NCI-H146 (cell line): ENCODE results near the gene CRTC3.

Experiments used
- DNase-seq: peaks from one replicate; lab custom pipeline; 2025; lab: John Stamatoyannopoulos, UW

The CRTC3 gene

DNA sequence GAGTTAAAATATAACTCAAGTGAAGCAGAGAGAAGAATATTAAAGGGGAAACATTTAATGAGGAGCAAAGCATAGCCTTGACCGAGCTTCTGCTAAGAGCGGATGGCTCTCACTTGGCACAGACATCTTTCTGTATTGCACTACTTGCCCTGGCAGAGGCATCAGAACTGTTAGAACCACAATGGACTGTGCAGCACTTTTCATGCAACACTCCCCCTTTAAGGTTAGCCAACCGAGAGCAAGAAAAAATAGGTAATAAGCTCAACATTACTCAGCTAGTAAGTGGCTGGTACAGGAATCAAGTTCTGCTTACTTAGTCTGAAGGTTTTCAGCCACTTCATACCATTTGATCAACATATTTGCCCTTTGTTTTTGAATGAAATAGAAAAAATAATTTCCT lies 33.7 kb downstream of the CRTC3 start:
- DNase-seq, result no peak

DNA sequence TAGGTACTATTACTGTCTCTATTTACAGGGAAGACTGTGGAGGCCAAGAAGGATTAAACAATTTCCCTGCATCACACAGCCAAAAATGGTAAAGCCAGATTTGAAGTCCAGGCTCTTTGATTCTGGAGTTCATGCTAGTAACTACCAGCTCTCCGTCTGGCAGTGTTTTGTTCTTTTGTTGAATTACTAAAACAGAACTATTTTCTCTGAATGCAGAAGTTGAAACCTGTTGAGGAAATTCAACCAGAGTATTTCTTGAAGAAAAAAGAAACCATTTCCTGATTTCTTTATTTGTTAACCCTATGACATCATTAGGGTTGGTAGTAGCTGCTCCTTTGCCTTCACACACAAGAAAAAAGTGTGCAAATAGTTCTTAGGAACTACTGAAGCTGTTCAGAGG lies 34.3 kb downstream of the CRTC3 start:
- DNase-seq, result no peak

DNA sequence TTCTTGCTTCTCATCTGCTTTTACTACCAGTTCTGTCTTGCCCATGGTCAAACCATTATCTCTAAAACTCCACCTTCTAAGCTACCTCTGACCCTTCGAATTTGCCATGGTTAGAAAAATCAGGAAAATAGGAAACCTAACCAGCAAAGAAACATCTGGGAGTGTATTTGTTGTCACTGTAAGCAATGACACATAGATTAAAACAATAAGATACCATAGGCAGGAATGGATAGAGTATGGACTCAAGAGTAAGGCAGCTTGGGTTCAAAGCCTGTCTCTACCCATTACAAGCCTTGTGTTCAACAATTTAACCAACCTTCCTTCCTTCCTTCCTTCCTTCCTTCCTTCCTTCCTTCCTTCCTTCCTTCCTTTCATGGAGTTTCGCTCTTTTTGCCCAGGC lies 34.9 kb downstream of the CRTC3 start:
- DNase-seq, result no peak

DNA sequence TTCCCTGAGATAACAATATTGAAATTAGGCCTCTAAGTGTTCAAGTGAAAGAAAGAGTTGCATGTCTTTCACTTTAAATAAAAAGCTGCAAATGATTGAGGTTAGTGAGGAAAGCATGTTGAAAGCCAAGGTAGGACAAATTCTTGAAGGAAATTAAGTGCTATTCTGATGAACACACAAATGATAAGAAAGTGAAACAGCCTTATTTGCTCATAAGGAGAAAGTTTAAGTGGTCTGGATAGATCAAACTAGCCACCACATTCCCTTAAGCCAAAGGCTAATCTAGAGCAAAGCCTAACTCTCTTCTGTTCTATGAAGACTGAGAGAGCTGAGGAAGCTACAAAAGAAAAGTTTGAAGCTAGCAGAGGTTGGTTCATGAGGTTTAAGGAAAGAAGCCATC lies 36.1 kb downstream of the CRTC3 start:
- DNase-seq, result no peak

DNA sequence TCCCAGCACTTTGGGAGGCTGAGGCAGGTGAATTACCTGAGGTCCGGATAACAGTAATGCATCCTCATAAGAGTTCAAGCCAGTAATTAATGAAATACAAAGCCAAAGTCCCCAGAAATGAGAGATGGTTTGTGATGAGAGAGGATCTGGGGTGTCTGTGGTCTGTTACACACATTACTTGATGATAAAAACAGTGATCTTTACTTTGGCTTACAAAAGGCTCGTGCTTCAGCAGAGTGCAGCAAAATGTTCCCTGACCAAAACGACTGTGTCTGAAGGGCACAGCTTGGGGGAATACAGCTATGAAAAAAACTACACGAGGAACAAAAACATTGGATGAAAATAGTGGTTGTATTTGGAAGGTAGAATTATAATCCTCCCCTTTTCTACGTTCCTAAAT lies 40.9 kb downstream of the CRTC3 start:
- no peak for DNase-seq

DNA sequence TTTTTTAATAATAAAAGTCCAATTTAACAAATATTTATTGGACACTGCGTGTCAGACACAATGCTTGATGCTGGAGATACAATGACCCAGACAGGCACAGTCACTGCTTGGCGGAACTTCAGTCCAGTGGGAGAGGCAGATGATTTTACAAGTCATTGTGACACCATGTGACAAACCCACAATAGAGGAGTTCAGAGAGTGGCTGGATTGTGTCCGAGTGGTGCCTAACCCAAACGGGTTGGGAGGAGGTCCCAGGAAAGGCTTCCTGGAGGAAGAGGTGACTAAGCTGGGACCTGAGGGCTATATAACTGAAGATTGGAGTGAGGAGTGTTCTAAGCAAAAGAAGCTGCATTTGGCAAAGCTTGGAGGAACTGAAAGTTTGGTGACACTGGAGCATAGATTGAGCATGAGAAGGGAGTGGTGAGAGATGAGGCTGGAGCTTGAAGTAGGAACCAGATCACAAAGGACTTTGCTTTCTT lies 41.4 kb downstream of the CRTC3 start:
- no peak for DNase-seq

DNA sequence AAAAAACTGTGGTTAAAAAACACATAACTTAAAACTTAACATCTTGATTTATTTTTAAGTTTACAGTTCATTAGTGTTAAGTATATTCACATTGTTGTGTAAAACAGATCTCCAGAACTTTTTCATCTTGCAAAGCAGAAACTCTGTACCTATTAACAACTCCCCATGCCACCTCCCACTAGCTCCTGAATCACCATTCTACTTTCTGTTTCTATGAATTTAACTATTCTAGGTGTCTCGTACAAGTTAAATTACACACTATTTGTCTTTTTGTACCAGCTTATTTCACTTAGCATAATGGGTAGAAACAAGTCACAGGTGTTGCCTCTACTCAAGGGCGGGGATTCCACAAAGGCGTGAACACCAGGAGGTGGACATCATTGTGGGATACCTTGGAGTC lies 43.2 kb downstream of the CRTC3 start:
- no peak for DNase-seq

DNA sequence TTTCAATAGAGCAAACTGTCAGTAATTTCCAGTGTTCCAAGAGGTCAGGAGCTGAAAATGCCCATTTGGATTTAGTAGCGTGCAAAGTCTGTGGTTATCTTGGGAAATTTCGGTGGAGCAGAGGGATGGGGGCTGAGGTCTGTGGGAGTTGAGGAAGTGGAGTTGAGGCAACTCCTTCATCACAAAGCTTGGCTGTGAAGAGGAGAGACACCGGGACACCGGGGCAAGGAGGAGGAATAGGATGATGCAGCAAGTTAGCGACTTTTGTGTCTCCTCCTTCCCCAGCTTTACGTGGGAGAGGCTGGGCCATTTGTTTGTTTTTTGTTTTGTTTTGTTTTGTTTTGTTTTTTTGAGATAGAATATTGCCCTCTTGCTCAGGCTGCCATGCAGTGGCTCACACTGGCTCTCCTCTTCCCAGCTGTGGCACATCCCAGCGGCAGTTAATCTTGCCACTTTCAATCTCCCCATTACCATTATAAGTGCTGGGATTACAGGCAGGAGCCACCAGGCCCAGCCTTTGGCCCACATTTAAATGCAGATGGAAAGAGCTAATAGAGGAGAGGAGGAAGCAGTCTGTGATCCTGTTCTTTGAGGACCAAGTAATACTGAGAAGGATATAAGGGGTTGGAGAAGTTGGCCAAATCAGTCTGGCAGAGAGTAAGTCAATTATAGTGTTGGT lies 47.1 kb downstream of the CRTC3 start:
- no peak for DNase-seq

DNA sequence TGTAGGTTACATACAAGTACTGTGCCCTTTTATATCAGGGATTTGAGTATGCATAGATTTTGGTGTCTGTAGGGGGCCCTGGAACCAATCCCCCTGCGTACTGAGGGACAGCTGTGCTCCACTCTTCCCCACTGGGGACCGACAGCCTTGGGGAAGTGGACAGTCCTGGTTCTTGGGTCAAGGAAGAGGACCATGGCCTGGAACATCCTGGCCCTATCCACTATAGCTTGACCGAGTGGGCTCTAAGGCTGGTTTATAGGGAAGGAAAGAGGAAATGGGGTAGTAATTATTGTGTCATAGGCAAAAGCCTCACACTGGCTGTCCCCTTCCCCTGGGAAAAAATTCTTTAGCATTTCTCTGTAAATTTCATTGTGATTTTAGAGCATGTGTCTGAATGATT lies 49.5 kb downstream of the CRTC3 start:
- no peak for DNase-seq

DNA sequence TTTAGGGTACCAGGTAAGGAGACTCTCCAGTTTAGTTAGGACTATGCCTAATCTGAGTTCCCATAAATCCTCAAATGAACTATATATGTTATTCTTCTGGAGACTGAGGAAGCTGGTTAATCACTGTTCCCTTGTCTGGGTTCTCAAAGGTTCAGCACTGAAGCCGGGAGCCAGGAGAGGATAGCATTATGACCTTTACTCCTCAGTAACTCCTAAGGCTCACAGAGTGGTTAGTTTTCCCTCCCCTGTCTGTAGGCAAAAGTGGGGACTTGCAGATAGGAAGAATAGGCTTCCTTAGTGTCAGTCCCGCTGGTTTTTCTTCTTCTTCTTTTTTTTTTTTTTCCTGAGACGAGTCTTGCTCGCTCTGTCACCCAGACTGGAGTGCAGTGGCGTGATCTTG lies 50.4 kb downstream of the CRTC3 start:
- DNase-seq, result no peak

DNA sequence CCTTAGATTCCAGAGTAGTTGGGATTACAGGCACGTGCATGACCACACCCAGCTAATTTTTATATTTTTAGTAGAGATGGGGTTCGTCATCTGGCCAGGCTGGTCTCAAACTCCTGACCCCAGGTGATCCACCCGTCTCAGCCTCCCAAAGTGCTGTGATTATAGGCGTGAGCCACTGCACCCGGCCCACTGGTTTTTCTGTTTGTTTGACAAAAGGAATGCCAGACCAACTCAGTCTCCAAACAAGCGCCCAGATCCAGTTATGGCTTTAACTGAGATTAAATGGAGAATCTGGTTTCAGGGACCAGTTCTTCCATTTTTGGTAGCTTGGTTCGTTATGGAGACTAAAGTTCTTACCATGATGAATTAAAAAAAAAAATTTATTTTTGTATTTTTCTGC lies 50.8 kb downstream of the CRTC3 start:
- DNase-seq, result no peak

DNA sequence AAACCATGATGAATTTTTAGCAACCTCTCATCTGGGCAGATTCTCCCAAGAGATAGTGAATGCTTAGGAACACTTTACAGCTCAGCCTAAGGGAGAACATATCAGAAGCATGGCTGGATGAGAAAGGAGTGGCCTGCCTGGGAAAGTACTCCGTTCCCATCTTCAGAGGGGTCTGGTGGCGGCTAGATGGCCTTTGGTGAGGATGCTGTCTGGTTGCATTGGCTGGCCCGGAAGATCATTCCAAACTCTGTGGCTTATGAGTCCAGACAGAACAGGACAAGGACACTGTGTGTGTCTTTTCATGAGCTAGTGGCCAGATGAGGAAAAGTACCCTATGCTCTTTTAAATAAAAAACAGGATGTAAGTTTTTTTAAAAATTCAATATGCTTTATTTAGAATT lies 51.2 kb downstream of the CRTC3 start:
- no peak for DNase-seq

DNA sequence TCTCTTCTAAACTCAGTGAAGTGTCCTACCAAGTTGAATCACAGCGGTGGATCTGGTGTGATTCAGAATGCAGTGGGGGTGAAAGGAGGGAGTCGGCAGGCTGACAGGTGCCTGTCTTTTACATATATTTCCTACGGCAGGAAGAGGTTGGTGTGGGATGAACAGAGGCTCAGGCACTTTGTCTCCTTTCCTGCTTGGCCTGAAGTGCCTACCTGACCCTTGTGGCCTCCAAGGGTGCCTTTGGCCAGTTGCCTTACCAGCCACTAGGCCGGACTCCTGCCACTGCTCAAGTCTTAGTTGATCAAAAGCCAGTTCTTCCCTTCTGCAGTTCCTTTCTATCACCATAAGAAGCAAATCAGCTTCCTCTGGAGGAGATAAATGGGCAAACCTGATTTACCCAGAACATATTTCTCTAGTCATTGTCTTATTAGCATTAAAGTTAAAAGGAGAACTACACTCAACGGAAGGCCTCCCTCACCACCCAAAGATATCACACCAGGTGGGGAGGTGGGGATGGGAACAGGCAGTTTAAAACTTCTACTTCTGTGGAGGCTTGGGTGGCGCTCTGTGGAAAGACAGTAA lies 52.1 kb downstream of the CRTC3 start:
- no peak for DNase-seq

DNA sequence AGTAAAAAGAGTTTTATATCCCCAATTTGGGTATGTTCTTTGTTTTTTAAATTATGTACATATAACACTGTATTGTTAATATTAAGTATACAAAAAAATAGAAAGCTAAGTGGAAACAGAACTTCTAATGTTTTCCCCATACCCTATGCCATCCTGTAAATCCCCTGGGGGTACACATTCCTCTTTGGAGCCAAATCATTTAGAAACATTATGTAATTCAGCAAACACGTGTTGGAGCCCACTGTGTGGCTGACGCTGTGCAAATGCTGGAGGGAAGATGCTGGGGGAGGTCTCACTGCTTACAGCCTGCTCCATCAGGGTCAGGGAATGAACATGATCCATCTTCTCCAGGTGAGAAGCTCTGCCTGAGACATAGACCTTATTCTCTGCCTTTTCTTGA lies 52.8 kb downstream of the CRTC3 start:
- no peak for DNase-seq

DNA sequence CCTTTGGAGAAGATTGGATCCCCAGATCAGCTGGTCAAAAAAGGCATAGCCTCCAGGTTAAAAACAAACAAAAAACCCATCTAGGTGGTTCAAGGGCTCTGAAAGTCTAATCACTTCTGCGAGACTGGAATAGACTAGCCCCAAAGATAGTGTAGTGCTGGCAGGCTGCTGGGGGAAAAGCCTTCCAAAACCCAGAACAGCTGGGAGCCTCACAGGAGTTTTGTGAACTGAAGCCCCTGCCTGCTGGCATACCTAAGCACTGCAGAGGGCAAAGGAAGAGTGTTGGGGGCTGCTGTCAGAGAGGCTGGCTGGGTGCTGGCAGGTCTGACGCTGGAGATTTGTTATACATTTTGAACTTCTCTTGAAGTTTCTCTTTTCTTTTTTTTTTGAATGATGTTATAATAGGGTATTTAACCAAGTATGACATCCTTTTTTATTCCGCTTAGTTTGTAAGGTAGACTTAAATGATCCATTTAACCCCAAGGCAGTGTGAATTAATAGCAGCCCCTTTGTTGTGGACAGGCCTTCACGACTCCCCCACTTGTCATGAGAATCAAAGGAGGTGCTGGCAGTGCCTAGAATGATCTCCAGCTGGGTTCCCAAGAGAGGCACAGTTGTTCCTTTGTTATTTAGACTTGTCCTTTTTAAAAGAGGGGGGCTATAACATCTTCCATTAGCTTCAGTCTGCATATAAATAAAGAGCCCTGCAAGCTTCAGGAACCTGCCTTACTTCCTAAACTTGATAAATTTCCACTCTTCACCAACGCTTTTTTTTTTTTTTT lies 53.9 kb downstream of the CRTC3 start:
- no peak for DNase-seq

DNA sequence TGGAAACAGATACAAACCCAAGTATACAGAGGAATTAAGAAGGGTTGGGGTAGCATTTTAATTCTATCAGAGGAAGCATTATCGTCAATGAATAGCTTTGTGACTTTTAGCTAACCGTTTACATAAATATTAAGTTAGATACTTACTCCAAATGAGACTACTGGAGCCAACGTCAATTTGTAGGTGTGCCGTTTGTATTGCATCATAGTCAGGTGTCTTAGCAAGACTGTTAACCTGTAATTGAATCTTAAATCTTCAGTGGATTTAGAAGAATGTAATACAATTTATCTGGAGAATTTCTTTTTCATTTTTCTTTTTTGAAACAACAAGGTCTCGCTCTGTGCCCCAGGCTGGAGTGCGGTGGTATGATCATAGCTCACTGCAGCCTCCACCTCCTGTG lies 55.1 kb downstream of the CRTC3 start:
- DNase-seq, result no peak

DNA sequence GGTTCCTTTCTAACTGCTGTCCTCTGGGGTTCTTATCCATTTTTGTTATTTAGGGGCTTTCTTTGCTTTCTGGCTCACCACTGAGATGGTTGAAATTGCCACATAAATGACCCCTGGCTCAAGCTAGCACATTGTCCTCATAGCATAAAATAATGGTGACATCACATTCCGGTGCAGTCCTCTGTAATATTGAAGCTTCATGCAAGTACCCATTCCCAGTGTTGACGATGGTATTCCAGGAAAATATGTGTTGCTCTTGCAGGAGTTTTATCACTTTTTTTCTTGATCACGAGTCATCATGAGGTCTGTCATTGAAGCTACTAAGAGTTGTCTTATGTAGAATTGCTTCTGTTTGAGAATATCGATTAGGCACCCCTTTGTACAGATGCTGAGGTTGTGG lies 56.1 kb downstream of the CRTC3 start:
- DNase-seq, result no peak

DNA sequence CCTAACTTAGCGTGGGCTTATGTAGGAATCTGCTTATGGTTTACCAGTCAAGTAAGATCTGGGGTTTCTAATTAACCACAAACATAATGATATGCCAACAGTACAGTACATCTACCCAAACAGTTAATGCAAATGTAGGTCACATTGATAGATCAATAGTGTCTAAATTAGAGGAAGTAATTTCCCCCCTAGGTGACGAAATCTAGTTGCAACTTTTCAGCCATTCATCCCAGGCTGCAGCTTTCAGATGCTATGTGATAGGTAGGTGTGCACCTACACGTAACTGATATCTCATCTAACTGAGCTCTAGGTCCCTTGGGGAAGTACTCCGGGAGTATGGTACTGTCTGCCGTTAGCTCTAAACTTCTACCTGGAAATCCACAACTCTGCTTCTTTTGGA lies 57.2 kb downstream of the CRTC3 start:
- no peak for DNase-seq

DNA sequence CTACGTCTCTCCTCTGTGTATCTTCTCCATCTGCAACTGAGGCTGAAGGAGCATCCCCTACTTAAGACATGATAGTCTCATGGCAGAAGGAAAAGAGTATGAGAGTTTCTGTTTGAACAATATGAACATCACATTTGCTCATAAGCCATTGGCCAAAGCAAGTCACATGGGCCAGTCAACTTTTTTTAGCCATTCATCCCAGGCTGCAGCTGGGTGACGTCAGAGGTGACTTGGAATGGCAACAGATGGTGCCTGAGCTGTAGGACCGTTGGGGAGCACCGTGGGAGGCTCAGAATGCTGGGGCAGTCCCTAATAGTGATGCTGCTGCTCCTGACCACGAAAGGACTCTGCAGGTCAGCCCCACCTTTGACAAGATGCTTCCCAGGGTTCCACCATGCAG lies 58.7 kb downstream of the CRTC3 start:
- DNase-seq, result no peak

DNA sequence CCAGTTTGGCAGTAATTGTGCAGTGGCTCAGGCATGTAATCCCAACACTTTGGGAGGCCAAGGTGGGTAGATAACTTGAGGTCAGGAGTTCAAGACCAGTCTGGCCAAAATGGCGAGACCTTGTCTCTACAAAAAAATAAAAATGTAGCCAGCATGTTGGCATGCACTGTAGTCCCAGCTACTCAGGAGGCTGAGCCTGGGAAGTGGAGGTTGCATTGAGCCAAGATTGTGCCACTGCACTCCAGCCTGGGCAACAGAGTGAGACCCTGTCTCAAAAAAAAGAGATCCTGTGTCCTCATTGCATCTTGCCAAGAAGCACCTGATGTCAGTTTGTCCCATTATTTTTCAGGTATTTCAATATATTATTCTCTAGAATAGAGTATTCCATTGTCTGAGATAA lies 61.8 kb downstream of the CRTC3 start:
- no peak for DNase-seq

DNA sequence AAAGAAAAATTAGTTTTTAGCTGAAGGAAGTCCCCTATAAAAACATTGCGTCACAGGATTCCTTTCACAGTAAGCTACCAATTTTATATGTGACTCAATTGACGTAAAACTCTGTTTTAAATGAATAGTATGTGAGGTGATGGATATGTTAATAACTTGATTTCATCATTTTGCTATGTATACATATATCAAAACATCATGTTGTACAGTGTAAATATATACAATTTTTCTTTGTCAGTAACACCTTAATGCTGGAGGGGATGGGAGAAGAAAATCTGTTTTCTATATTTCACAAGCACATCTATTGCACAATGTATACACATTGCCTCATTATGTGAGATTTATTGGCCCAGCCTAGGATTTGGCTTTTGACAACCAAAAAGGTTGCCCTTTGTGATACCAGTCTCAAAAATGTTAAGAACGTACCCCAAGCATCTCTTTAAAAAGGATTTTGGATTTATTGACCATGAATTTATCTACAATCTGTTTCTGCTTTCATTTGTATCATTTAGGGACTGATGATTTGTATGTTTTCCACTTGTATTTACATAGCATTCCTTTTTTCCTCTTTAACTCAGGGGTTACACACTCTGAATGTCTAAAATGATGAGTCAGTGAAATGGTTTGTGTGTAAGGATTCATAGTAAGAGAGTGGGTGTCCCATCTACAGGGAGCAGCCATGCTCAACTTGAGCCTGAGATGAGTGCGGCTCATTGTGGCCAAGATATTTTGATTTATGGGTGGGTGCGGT lies 62.6 kb downstream of the CRTC3 start:
- no peak for DNase-seq

DNA sequence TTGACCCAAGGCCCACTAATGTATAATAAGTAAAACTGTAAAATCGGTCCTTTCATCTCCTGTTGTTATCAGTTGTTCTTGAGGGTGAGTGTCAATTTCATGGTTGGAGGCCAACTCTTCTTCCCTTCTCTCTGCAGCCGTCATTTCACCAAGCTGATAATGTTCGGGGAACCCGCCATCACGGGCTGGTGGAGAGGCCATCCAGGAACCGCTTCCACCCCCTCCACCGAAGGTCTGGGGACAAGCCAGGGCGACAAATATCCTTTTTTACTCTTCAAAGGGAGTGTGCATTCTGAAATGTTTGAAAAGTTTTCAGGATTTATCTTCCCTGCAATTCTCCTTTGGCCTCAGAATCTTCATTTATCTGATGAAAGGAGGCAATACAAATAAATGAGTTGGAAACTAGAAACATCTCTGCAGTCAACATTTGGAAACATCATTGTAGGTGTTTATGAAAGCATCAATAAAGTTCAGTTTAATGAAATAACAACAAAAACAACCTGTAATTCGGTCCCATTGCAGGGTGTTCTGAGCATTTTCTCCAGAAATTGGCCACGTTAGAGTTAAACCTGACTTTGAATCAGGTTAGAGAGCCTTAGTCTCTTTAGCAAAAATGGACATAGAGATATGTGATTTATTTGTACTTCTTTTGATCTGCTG lies 63.9 kb downstream of the CRTC3 start:
- no peak for DNase-seq
